HG02840 (cell line): ENCODE data around the gene TRPM4.
"Not testable (repeated sequence)": the region's sequence is repeated elsewhere in the genome, so short reads cannot be mapped to it uniquely, and the experiment has no call there.

Experiments used
- ATAC-seq: cut with Tn5 transposase; IDR thresholded peaks from one replicate; pipeline ENCODE4 v1.9.1; 2021; ENCODE audit warnings: mild to moderate bottlenecking, moderate library complexity, moderate number of reproducible peaks; ENCODE audit not compliant: unreplicated experiment, low FRiP score

TRPM4 gene

DNA sequence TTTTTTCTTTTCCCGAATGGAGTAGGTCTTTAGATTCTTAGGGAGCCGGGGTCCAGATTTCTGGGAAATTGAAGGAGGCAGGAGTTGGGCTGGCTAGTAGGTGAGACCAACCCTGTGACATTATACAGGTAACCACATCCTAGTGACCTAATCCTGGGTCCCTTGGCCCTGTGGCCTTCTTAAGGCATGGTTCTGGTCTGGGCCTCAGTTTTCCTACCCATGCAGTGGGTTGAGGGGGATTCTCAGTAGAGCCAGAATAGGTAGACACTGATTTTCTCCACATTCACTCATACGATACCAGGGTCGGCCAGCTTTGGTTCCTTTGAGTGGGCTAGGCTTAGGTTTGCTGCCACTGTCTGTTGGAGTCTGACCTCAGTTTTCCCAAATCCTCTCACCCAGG lies 31.0 kb upstream of the TRPM4 start:
- ATAC-seq, result no peak

DNA sequence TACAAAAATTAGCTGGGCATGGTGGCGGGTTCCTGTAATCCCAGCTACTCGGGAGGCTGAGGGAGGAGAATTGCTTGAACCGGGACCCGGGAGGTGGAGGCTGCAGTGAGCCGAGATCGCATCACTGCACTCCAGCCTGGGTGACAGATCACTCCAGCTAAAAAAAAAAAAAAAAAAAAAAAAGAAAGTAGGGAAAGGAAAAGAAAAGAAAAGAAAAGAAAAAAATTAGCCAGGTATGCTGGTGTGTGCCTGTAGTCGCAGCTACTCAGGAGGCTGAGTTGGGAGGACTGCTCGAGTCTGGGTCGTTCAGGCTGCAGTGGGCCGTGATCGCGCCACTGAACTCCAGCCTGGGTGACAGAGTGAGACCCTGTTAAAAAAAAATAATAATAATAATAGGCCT lies 30.4 kb upstream of the TRPM4 start:
- ATAC-seq, result not testable (repeated sequence)

DNA sequence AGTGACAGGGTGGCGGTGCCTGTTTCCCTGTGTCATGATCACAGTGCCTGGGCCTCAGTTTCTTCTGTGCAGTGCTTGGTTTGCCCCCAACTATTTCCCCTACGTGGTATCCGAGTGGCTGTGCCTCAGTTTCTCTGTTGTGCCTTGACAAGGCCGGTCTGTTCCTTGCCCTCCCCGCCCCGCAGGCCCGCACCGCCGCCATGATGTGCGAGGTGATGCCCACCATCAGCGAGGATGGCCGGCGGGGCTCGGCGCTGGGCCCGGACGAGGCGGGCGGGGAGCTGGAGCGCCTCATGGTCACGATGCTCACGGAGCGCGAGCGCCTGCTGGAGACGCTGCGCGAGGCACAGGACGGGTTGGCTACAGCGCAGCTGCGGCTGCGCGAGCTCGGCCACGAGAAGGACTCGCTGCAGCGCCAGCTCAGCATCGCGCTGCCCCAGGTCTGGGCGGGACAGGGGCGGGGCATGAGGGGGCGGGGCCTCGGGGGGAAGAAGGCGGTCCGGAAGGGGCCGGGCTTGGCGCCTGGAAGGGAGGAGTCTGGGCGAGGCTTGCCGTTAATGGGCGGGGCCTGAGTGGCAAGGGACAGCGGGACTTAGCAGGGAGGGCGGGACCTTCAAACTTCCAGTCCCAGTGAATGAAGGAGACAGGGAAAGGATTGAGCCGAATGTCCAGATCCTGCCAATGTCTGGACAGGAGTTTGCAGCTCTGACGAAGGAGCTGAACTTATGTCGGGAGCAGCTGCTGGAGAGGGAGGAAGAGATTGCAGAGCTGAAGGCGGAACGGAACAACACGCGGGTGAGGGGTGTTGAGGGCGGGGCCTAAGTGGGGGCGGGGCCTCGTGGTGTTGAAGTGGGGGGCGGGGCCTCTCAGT lies 29.7 kb upstream of the TRPM4 start:
- ATAC-seq, result peak; percentile 80

DNA sequence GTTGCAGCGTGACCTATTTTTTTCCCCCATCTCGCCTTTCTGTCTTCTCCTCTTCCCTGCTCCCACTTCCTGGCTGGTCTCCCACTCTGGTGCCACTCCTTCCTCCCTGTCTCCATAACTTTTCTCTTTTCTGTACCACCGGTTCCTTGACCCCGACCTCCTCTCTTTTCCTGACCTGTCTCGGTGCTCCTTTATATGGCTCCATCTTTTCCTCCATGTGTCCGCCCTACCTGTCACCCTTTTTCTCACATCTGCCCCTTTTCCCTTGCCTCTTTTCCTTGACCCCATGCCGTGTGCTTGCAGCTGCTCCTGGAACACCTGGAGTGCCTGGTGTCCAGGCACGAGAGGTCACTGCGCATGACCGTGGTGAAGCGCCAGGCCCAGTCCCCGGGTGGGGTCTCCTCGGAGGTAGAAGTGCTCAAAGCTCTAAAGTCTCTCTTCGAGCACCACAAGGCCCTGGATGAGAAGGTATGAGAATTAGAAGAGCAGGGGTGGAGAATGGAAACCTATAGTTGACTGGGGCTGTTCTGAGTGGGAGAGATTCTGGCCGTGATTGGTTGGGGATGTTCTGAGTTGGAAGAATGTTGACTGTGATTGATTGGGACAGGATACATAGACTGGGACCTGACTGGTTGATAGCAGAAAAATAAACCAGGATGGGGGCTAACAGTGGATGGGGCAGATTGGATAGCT lies 28.9 kb upstream of the TRPM4 start:
- no peak for ATAC-seq

DNA sequence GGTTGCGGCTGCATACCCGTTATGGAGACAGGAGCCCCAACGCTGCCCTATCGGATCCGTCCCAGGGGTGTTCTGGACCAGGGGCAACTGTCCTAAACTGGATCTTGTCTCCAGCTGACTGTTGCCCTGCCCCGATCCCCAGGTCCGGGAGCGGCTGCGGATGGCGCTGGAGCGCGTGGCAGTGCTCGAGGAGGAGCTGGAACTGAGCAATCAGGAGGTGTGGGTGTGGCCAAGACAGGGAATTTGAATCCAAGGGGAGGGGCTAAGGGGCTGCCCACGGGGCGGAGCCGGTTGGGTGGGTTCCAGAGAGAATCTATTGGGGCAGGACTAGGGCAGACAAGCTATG lies 28.4 kb upstream of the TRPM4 start:
- no peak for ATAC-seq

DNA sequence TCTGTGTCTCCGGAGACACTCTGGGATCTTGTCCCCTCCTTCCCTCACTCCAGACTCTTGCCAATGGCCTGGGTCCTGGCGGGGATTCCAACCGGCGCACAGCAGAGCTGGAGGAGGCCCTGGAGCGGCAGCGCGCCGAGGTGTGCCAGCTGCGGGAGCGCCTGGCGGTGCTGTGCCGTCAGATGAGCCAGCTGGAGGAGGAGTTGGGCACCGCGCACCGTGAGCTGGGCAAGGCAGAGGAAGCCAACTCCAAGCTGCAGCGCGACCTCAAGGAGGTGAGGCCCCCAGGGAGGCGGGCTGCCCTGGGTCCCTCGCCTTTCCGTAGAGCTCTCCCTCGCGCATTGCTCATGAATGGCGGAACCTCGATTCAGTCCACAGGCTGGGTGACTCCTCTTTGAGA lies 27.3 kb upstream of the TRPM4 start:
- ATAC-seq, result no peak

DNA sequence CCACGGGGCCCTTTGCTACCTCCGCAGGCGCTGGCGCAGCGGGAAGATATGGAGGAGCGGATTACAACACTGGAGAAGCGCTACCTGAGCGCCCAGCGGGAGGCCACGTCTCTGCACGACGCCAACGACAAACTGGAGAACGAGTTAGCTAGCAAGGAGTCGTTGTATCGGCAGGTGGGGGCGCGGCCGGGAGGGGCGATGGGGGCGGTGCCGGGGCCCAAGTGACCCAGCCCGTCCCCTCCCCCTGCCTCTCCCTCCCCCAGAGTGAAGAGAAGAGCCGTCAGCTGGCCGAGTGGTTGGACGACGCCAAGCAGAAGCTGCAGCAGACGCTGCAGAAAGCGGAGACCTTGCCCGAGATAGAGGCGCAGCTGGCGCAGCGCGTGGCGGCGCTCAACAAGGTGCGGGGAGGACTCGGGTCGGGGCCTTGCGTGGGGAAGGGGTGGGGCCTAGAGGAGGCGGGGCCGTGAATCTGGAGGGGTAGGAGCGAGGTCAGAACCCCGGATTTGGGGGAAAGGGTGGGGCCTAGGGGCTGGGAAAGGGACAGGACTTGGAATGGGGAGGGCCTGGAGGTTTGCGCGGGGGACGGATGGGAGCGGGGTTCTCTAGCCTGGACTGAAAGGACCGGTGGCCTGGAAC lies 24.5 kb upstream of the TRPM4 start:
- no peak for ATAC-seq

DNA sequence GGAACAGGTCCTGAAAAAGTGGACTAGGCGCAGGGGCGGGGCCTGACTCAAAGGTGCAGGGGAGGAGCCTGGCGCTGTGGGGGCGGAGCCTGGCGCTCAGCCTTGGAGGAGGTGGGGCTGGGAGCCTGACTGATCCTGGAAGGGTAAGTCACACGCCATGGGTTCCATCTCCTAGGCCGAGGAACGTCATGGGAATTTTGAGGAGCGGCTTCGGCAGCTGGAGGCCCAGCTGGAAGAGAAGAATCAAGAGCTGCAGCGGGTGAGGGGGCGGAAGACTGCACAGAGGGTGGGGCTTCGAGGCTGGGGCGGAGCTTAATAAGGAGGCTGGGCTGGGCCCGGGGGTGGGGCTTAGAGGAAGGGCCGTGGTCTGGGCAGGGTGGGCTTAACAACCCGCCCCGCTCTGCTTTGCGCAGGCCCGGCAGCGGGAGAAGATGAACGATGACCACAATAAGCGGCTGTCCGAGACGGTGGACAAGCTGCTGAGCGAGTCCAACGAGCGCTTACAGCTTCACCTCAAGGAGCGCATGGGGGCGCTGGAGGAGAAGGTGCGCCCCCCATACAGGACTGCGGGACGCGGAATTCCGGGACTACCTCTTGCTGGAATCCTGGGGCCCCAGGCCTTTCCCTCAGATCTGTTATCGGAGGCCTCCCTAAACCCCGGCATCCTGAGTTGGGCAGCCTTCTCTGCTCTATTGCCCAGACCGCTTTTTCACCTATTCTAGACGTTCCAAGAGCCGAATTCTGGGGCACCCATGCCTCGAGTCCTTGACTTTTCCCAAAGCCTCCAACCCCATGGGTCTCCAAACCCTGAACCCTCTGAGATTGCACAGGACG lies 23.8 kb upstream of the TRPM4 start:
- ATAC-seq, result no peak

DNA sequence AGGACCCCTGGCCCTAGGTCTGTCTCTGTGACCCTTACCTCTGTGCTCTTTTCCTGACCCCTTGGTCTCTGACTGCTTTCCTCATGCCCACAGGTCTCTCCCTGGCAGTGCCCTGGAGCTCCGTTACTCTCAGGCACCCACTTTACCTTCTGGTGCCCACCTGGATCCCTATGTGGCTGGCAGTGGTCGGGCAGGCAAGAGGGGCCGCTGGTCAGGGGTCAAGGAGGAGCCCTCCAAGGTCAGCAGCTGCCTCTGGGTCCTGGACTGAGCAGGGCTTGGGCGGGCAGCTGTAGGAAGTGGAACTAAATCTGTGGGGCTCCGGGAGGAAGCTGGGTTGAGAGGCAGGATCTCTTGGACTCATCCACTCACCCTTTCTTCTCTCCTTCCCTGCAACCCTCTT lies 21.9 kb upstream of the TRPM4 start:
- ATAC-seq, result no peak

DNA sequence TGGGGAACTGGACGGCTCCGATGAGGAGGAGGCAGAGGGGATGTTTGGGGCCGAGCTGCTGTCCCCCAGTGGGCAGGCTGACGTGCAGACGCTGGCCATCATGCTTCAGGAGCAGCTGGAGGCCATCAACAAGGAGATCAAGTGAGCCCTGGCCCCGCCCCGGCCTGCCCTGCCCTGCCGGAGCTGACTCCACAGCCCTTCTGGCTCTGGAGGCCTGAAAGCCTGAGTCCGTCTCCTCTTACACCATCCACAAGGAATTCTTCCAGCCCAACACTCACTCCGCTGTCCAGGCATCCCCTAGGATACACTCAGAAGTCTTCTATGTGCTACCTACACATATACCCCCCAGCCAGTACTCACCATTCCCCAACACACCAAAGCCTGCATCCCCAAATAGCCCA lies 20.8 kb upstream of the TRPM4 start:
- no peak for ATAC-seq

DNA sequence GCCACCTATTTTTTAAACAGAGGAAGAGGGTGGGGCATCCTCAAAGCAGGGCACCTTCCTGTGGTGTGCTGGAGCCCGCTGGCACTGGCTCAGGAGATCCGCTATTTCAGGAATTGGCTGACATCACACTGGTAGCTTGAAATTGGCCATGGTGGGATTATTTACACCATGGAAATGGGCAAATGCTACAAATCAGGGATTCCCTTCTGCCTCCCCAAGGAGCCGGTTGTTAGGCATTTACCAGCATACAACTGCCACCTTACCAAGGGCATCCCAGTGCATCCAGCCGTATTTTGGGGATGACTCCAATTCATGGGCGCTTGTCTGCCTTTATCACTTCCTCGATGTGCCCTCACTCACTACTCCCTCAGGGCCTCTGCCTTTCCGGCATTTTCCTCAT lies 16.6 kb upstream of the TRPM4 start:
- no peak for ATAC-seq

DNA sequence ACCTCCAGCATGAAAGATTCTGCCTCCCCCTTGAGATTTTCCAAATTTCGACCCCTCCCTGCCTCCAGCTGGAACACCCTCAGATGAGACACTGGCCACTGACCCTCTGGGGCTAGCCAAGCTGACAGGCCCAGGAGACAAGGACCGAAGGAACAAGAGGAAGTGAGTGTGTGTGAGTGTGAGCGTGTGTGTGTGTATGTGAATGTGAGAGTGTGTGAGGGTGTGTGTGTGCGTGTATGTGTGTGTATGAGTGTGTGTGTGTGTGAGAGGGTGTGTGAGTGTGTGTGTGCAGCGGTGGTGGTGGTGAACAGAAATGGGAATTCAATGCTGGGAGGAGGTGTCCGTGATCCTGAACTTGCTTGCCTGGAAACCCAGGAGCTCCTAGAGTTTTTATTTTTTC lies 16.2 kb upstream of the TRPM4 start:
- ATAC-seq, result no peak

DNA sequence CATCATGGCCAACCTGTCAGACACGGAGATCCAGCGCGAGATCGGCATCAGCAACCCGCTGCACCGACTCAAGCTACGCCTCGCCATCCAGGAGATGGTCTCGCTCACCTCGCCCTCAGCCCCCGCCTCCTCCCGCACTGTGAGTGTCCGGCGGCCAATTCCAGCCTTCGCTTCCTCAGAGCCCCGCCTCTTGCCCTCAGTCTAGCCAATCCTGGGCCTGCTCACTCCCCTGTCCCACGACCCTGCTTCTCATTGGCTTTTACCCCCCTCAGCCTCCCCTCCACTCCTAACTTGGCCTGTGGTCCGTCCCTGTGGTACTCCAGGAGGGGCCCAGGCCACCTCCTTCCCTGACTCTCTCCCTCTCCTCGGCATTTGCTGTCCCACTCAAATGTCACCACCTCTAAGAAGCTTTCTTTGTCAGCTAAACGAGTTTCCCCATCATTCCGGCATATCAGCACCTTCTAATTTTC lies 14.7 kb upstream of the TRPM4 start:
- no peak for ATAC-seq

DNA sequence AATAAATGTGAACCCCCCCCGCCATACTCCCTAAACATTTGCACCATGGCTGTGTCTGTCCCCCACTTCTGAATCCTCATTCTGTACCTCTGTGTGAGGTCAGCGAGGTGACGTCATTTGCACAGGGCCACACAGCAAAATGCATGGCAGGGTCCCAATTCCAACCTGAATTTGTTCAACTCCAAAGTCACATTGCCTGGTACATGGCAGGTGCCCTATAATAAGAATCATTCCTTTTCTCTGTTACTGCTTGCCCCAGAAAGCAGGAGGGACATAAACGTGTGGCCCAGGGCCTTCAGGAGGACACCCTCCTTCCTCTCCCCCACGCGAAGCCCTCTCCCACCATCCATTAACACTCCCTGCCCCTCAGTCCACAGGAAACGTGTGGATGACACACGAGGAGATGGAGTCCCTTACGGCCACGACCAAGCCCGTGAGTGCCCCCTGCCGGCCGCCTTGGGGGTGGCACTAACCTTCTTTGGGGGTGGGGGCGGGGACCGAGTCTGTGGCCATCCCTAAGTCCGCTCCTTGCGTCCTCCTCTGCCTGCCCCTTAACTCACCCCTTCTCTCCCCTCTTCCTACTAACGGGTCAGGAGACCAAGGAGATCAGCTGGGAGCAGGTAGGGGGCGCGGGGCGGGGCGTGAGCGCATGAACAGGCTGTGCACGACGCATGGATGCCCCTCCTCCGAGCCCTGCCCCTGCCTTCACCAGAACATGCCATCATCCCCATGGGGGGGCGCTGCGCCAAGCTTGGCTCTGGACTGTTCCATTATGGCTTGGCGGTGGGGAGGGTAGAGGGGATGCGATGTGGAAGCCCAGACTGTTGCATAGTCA lies 11.8 kb upstream of the TRPM4 start:
- ATAC-seq, result no peak

DNA sequence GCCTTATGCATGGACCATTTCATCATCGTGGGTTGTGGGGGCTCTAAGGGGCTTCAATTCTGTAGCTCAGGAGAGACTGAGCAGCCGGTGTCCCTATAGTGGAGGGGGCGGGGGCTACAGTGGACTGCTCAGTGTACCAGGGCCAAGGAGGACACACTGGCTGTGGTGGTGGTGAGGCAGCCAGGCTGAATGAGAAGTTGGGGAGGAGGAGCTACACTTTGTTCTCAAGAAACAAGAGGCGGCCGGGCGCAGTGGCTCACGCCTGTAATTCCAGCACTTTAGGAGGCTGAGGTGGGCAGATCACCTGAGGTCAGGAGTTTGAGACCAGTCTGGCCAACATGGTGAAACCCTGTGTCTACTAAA lies 11.2 kb upstream of the TRPM4 start:
- ATAC-seq, result not testable (repeated sequence)

DNA sequence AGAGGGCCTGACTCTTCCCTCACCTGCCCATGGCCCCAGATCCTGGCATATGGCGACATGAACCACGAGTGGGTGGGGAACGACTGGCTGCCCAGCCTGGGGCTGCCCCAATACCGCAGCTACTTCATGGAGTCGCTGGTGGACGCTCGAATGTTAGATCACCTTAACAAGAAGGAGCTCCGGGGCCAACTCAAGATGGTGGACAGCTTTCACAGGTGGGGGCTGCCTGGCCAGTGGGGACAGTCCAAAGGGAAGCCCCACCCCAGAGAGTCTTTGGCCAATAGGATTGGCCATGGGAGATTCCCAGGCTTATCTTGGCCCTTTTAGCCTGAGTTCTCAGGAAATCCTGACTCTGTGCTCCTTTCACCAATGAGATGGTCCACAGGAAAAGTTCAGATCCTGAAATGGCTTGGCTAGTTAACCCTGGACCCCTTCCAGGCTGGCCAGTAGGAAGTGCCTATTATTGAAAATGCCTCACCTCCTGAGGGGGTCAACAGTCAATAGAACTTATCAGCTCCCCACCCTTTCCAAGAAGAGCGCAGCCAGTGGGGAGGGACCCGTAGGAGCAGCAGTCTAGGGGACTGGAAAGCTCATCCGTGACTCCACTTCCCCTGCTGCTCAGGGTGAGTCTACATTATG lies 9.4 kb upstream of the TRPM4 start:
- ATAC-seq, result no peak

DNA sequence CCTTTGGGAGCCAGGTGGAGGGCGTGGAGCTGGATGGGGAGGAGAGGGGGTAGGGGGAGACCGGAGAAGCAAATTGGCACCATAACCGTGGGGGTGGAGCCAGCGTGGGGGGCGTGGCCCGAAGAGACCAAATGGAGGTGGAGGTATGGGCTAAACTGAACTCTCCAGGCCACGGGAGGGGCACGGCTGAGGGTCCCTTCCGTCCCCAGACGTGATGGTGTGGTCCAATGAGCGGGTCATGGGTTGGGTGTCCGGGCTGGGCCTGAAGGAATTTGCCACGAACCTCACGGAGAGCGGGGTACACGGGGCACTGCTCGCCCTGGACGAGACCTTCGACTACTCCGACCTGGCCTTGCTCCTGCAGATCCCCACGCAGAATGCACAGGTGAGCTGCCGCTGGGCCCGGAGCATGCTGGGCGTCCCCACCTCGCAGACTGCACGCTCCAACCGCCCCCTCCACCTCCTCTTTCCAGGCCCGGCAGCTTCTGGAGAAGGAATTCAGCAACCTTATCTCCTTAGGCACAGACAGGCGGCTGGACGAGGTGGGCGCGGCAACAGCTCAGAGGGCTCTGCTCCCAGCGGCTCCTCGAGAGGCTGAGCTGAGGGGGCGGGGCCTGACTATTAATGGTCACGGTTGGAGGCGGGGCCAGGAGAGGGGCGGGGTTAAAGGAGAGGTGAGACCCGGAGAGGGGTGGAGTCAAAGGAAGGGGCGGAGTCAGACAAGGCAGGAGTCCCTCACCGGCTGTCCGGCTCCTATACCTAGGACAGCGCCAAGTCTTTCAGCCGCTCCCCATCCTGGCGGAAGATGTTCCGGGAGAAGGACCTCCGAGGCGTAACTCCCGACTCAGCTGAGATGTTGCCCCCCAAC lies 8.6 kb upstream of the TRPM4 start:
- no peak for ATAC-seq

DNA sequence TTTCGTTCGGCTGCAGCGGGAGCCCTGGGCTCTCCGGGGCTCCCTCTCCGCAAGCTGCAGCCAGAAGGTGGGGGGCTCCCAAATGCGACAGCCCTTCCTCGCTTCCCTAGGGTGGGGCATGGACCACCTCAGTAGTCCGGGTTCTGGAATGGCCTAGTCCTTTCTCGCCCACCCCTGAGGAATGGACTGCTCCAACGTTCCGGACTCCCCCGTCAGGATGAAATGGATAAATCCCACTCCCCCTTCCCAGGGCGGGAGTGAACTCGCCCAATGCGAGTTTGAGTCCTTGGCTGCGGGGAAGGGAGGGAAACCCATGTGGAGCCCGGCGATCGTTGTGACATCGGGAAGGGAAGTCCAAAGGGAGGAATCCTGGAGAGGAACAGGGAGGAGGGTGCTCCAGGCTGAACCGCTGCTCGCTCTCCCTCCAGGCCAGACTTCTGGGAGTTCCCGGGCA lies 7.9 kb upstream of the TRPM4 start:
- no peak for ATAC-seq
